Endothelial cell of umbilical vein (primary cell): ENCODE measurements around the gene ARFRP1. TPM values are rescaled to one million over a fixed set of nuclear protein-coding genes. Genes with fewer than 3 reads are reported as not detected.
"Not testable (repeated sequence)": the region's sequence is repeated elsewhere in the genome, so short reads cannot be mapped to it uniquely, and the experiment has no call there.

Experiments
- BruUV-seq: library from RNA; stranded (reverse); fragments of 400-500 nt; replicated peaks from 2 replicates; lab custom pipeline; 2021; lab: Mats Ljungman, UMichigan
- CTCF ChIA-PET: fragments of 300-600, 350-600 bp; sonication (Branson Sonifier 250); formaldehyde crosslinking; loops from one replicate; lab custom pipeline; 2021; ENCODE audit warnings: antibody characterized with exemption, inconsistent platforms; lab: Charles Lee
- POLR2A ChIA-PET: fragments of 300-600, 350-600 bp; sonication (Branson Sonifier 250); formaldehyde crosslinking; loops from one replicate; lab custom pipeline; 2021; ENCODE audit warnings: antibody characterized with exemption, inconsistent platforms; lab: Charles Lee
- DNase-seq: peaks from one replicate; pipeline ENCODE4 v3.0.0-alpha.2; 2011; ENCODE audit warnings: low read depth, low spot score
- FAIRE-seq: peaks from 2 replicates; lab custom pipeline; 2011; peaks lifted over from hg19 to GRCh38; lab: Jason Lieb, UNC
- H2AFZ ChIP-seq: 2 replicates; pipeline ENCODE4 v1.6.0; 2012; ENCODE audit warnings: low read depth, low read length, control low read depth, inconsistent platforms
- H3K27ac ChIP-seq: 2 replicates; pipeline ENCODE4 v1.5.1; 2011; ENCODE audit warnings: low read depth, mild to moderate bottlenecking, control low read depth, low read length, moderate library complexity; ENCODE audit not compliant: insufficient read depth
- H3K27me3 ChIP-seq, 2 experiments: 2 replicates each; pipeline versions ENCODE4 v1.6.0 to v1.6.1; 2011; ENCODE audit warnings: low read length in 2 of 2, mixed read lengths in 1 of 2; ENCODE audit not compliant: control insufficient read depth in 2 of 2, insufficient read depth in 2 of 2
- H3K36me3 ChIP-seq, 2 experiments: 2 replicates in 1 of 2; 3 replicates in 1 of 2; pipeline ENCODE4 v1.5.1; 2011; ENCODE audit warnings: low read length in 2 of 2, mild to moderate bottlenecking in 1 of 2, moderate library complexity in 1 of 2; ENCODE audit not compliant: control insufficient read depth in 2 of 2, insufficient read depth in 2 of 2; ENCODE audit errors: extremely low read depth in 1 of 2
- H3K4me1 ChIP-seq: 3 replicates; pipeline ENCODE4 v1.5.1; 2011; ENCODE audit warnings: mild to moderate bottlenecking, low read length; ENCODE audit not compliant: control insufficient read depth, insufficient read depth; ENCODE audit errors: extremely low read depth
- H3K4me2 ChIP-seq: 2 replicates; pipeline ENCODE4 v1.6.1; 2011; ENCODE audit warnings: low read length, control low read depth, mixed read lengths; ENCODE audit not compliant: insufficient read depth
- H3K4me3 ChIP-seq, 3 experiments: fragments of 200-600 bp in 1 of 3; sonication (generic), shearing (Covaris generic) in 1 of 3; replicated peaks in 1 of 3; 2 replicates each; pipeline ENCODE4 v1.5.1; 2011 to 2016; ENCODE audit warnings: control low read depth in 3 of 3, low read length in 3 of 3, mild to moderate bottlenecking in 2 of 3, inconsistent platforms in 1 of 3, low read depth in 1 of 3, moderate library complexity in 1 of 3; ENCODE audit not compliant: insufficient read depth in 1 of 3
- H3K79me2 ChIP-seq: 2 replicates; pipeline ENCODE4 v1.6.0; 2012; ENCODE audit warnings: low read length, inconsistent platforms; ENCODE audit not compliant: control insufficient read depth, insufficient read depth
- H3K9ac ChIP-seq: replicated peaks from 2 replicates; pipeline ENCODE3; 2011; ENCODE audit warnings: low read length, control low read depth; ENCODE audit not compliant: insufficient read depth; ENCODE audit errors: extremely low read depth
- H3K9me1 ChIP-seq: replicated peaks from 3 replicates; pipeline ENCODE4 v1.6.0; 2011; ENCODE audit warnings: mild to moderate bottlenecking, low read length; ENCODE audit not compliant: control insufficient read depth, insufficient read depth; ENCODE audit errors: extremely low read depth
- H3K9me3 ChIP-seq: replicated peaks from 2 replicates; pipeline ENCODE4 v1.5.1; 2012; ENCODE audit warnings: low read length, inconsistent platforms; ENCODE audit not compliant: control insufficient read depth, insufficient read depth
- H4K20me1 ChIP-seq: replicated peaks from 2 replicates; pipeline ENCODE3; 2011; ENCODE audit warnings: mild to moderate bottlenecking, low read length; ENCODE audit not compliant: control insufficient read depth, insufficient read depth; ENCODE audit errors: extremely low read depth
- dilution Hi-C: fragments of 300-500 bp; cut with MboI; formaldehyde crosslinking; loops from one replicate; pipeline ENCODE4 v1.15.0; 2019; ENCODE audit warnings: low sequenced_read_pairs; ENCODE audit not compliant: extremely low pct_ligation_motif_present
- intact Hi-C: fragments of 100-400 bp; cut with micrococcal nuclease; formaldehyde crosslinking; loops from one replicate; pipeline ENCODE4 v1.10.0; 2022
- polyA plus RNA-seq, 4 experiments: library from polyadenylated mRNA; depleted of rRNA in 3 of 4; stranded (reverse) in 3 of 4; unstranded in 1 of 4; fragments of >200 nt; gene quantifications; 2 replicates each; pipeline versions ENCODE4 v1.2.1 to v1.2.3, GENCODE V29; 2011 to 2012; ENCODE audit warnings: missing spikeins in 1 of 4
- total RNA-seq: library from RNA; stranded (reverse); gene quantifications from 2 replicates; pipeline ENCODE4 v1.2.3, GENCODE V29; 2021

The ARFRP1 gene
- total and polyA plus RNA-seq, 2 donors (not counting 3 experiments of a cell fraction or from before 2014, with no cell fraction given), result 48.7 to 51.6 TPM

GRCh38 chr20:63730189-63730733 is 22.5 kb upstream of the ARFRP1 start:
- H3K4me1 ChIP-seq, H3K4me2 ChIP-seq, CTCF ChIA-PET, H4K20me1 ChIP-seq, H2AFZ ChIP-seq, H3K27me3 ChIP-seq, H3K27ac ChIP-seq, DNase-seq, BruUV-seq, POLR2A ChIA-PET, FAIRE-seq, H3K9me3 ChIP-seq, H3K9ac ChIP-seq, dilution Hi-C loops, H3K4me3 ChIP-seq, intact Hi-C loops, H3K9me1 ChIP-seq: not testable (repeated sequence)
- Histone ChIP-seq H3K36me3 (peaks cover 0 to 22% of the 10 kb centered on the region in 2 experiments), H3K79me2 (peaks cover 31% of the 10 kb centered on the region)

- POLR2A ChIA-PET, FAIRE-seq, H3K27ac ChIP-seq, H3K27me3 ChIP-seq, H3K9me1 ChIP-seq, H2AFZ ChIP-seq, H3K4me2 ChIP-seq, intact Hi-C loops, H3K4me3 ChIP-seq, H3K4me1 ChIP-seq, H3K9me3 ChIP-seq, BruUV-seq, DNase-seq, H3K9ac ChIP-seq, H4K20me1 ChIP-seq, dilution Hi-C loops, H3K36me3 ChIP-seq: not testable (repeated sequence)
- CTCF ChIA-PET, result interaction anchor here (1.2 kb wide), 1 partner anchor 15 kb away, joined by 4 read pairs; the partner anchor contains the start of genes ARFRP1 and ZGPAT
- H3K79me2 ChIP-seq, result peaks cover 48% of the 10 kb centered on the region
These were observed 15.3 kb upstream of the ARFRP1 start for GRCh38 chr20:63722967-63723622.
